GM21619 (cell line): ENCODE data around the gene AFAP1.

Source experiments
- ATAC-seq: cut with Tn5 transposase; IDR thresholded peaks from one replicate; pipeline ENCODE4 v1.9.1; 2021; ENCODE audit not compliant: unreplicated experiment

The AFAP1 gene

DNA sequence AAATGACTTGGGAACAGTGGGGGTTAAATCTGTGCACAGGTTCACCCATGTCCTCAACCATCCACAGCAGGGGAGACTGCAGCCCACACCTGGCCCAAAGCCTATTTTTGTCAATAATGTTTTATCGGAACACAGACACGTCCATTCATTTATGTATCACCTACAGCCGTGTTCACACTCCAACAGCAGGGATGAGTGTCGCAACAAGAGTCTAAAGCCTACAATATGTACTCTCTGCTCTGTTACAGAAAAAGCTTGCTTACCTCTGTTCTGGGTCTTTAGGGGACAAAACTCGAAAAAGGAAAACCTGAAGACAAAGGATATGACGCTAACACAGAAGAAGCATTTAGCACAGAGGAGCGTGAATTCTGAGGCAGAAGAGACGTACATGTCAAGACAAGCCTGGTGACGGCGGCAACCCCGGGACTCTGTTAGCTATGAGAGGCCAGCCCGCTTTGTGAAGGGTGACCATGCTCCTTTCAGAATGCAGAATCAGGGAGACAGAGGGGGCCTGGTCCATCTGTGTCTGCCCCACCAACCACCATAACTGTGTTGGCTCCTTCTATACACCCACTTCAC lies 45.5 kb downstream of the AFAP1 start:
- ATAC-seq, result no peak

DNA sequence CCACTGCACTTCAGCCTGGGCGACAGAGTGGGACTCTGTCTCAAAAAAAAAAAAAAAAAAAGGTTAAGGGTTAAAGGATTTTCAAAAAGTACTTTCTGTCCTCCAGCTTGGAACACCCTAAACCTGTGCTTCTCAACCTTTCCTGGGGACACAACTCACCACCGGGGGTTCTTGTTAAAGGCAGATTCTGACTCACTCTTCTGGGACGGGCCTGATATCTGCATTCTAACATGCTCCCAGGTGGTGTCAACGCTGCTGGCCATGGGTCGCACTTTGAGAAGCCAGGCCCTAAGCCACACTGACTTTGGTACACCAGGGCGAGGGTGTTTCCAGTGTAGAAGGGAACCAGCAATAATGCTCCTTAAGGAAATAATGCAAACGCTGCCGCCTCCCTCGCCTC lies 46.1 kb downstream of the AFAP1 start:
- ATAC-seq, result no peak

DNA sequence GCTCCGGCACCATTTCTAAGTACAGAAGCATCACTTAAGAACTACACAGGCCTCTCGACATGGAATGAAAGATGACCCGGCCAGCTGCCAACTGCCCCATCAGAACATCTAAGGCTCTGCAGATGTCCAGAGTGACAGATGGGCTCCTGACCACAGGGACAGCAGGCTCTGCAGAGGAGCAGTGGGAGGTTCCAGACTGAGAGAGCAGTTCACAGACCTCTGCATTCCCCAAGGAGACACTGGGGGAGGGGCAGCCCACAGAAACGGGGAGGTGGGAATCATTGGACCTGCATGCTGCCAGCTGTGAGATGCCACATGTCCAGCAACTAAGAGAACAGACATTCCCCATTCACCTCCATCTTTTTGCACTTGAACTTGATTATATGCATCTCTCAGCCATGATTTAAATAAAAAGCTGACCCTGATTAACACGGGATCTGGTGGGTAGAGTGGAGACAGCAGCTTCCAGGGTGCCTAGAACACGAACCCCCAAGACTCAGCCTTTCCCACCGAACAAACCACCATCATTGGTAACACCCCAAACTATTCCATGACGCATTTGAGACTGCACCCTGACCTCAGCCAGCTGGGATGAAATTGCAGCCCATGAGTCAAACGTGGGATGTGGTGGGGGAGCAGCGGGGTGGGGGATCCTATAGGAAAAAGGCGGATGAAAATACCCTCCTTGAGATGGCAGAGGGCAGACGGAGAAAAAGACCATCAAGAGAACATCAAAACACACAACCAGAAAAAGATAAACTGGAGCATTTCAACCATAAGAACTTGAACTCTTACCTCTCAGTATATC lies 47.2 kb downstream of the AFAP1 start:
- ATAC-seq, result no peak

DNA sequence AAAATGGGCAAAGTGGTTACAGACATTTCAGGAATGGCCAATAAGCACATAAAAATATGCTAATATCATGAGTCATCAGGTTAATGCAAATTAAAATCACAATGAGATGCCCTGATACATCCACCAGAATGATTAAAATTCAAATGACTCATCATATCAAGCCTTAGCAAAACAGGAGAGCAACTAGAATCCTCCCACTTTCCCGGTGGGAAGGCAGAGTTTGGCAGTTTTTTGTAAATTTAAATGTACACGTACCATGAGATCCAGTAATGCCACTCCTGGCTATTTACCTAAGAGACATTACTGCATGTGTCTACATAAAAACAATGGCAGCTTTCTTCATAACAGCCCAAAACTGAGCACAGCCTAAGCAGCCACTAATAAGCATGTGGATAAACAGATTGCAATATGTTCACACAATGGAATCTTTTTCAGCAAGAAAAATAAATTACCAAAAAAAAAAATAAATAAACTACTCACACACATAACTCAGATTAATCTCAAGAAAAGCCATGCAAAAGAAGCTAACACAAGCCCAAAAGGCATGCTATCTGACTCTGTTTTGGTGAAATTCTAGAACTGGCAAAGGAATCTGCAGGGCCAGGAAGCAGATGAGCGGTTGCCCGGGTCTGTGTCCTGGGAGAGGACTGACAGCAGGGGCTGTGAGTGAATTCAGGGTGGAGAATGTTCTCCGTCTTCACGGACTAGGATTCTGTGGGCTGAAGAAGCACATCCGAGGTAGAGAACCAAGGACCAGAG lies 48.8 kb downstream of the AFAP1 start:
- no peak for ATAC-seq

DNA sequence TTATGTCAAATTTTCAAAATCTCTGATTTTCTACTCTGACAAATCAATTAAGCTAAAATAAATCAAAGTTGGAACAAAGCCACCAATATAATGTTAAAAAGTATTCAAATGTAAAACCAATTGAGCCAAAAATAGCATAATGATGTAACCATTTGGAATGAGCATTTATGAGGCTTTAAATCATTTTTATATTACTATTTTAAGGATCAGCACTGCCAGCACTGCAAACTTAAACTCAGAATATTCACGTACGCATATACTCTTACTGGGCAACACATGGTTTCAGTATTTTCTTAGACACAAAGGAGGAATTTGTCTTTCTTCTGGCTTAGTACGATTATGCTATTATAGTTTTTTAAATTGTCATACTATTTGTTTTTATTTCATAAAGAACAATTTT lies 52.2 kb downstream of the AFAP1 start:
- ATAC-seq, result no peak

DNA sequence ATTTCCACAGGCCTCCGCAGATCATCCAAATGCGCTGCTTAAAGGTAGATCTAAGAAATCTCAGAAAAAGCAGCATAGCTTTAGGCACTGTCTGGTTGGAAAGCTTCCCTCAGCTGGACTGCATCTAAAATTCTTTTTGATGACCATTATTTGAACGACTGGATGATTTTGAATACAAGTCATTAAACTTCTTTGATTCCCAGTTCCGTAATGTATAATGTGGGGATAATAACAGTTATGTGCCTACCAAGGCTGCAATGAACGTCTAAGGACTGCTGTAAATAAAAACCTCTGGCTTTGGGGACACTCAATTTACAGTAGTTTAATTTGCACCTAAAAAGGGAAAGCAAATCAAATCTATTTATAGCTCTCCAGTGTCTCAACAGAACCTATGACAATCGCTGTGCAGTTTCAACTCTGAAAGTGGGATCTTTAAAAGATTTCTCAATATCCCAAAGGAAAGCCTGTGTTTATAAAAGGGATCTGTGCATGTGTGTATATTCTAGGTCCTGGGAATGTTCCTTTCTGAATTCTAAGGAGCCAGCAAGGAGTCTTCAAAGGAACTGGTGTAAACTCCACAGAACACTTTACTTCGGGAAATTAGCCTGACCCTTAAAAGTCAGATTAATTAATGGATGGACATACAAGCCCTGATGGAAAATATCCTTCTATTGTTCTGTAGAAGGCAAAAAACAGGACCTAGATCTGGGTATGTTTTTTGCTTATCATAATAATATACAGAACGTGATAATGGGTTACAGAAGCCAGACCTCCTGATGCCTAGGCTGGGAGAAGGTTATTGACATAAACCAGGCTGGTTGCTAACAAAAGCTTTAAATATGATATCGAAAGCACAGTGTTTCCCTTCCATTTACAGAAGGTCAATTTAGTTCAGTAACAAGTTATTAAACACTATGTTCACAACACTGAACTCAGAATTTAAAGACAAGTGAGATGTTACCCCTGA lies 53.4 kb downstream of the AFAP1 start:
- ATAC-seq, result no peak

DNA sequence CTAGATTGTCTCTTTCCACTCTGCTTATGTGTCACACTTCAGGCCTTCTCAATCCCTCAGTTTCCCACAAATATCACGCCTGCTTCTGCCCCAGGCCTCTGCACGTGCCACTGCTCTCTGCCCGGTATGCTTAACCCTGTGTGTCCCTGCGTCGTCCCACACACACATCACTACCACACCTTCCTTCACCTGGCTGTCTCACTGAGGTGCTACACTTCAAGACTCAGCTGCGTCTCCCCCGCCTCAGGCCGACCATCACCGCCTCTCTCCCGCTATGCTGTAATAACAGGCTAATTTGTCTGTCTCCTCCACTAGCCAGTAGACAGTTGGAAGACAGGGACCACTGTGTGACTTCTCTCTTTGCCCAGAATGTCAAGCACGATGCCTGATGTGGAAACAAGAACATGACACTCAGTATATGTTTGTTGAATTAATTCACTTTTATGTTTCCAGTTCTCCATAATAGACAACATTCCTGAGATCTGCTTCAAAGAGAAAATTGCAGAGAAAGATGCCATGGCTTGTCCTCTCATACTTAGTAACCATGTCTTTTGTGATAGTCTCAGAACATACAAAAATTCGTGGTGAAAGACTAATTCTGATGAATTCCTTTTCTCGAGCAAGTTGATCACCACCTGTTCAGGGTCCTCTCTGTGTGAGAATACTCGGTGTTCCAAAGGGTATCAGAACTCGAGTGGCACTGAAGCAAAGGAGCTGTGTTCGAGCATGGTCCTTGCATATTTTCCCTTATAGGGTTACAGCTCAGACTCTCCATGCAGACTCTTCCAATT lies 54.2 kb downstream of the AFAP1 start:
- no peak for ATAC-seq

DNA sequence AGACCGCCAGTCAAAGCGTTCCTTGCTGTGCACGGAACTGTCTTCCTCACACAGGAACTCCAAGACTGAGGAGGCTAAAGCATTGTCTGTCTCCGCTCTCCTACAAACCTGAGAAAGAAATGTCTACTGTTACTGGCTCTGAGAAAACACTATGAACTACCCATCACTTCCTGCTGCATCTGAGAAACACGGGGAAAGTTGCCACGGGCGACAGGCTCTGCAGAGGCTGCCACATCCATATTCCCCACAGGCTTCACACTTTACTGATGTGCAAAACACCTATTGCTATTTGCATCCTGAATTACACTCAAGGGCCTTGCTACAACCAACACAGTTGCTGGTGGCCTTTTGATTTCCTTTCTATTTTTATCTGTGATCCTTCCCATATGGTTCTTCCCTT lies 59.0 kb downstream of the AFAP1 start:
- no peak for ATAC-seq

DNA sequence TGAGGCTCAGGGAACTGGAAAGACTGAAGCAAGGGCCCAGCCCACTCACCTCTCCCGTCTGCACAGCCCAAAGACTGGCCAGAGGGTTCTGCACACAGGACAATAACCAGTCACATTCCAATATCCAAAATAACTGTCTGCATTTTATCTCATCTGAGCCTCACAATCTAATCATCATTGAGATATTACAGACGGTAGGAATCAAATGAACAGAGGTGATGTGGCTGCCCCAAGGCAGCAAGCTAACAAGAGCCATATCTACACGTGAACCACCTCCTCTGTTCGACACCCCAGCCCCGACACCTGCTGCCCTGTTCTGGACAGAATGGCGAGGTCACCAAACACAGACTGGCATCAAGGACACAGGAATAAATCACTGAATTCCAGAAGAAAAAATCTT lies 60.5 kb downstream of the AFAP1 start:
- no peak for ATAC-seq

DNA sequence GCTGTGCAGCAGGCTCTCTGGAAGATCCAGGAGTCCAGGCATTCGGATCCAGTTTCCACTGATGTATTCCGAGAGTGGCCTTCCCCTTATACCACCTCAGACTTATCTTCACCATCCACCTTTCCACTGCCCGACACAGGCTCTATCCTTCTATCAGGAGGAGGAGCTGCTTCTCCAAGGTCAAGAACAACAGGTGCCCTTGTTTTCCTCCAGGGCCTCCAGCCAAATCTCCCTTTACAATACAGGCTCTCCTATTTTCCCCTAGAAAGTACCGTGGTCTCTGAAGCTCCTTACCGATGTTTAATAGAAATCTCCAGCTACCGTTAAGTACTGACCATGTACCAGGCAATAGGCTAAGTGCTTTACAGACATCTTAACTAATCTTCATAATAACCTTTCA lies 61.3 kb downstream of the AFAP1 start:
- no peak for ATAC-seq

DNA sequence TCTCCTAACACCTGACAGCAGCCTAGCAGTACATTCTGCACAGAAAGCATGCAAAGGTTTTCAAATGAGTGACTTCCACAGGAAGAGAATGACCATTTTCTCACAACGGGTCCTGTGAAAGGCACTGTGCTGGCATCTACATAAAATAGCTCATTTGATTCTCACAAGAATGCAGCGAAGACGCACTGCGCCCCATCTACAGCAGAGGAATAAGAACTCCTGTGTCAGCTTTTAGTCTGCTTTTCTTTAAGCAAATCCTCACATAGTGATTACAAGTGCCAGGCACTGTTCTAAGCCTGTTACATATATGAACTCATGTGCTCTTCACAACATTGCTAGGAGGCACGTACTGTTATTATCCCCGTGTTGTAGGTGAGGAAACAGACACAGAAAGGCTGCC lies 62.5 kb downstream of the AFAP1 start:
- ATAC-seq, result no peak

DNA sequence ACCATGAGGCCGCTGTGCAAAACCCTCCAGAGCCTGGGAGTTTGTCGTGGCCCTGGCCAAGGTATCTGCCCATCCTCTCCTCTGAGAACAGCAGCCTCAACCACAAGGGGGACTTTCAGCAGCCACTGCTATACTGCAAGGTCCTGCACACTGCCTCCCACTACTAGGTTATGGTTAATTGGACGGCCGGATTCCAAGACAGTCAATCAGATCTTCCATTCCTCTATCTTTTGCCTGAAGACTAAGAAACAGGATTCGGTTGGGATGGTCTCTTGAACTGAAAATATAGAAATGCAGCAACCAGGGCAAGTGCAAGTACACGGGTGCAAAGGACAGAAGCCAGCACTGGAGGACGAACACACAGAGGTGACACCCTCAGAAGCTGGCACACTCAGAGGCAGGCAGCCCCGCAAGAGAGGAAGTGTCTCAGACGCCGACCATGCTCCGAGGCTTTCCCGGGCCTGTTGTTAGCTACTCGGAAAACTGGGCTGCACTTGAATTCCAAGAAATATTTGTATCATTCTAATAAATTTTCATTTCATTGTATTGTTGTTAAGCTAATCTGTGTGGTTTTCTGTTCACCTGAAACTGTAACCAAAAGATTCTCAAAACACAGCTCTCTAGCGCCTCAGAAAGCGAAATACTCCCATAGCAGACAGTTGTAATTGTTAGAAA lies 63.3 kb downstream of the AFAP1 start:
- no peak for ATAC-seq

DNA sequence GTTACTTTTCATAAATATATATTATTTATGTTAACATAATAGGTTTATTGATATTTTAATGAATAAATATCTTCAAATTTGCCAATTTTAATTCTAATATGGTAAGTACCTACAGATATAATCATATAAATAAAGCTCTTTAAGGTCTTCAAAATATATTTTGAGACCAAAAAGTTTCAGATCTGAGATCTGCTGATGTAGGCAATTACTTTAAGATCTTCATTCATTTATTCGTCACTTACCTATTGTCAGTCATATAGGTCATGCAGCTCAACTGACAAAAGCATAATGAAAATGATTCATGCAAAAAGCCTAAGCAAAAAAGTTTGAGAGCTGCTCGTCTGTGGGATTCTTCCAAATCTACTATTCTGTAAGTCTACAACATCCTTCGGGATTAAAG lies 64.8 kb downstream of the AFAP1 start:
- no peak for ATAC-seq

DNA sequence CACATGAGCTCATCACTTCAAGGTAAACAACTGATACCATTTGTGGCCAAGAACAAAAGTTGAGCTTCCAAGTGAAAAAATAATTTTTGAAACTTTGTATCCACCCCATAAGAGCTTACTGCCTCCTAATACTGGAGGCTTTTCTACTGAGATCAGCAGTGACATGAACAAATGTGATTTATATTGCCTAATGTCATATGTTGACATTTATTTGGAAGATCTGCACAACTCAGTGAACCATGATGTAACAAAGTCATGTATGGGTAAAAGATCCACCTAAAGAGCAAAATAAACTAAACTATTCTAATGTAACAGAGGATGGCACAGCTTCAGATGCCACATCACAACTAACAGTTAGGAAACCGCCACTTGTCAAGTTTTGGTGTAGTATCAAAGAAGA lies 65.8 kb downstream of the AFAP1 start:
- no peak for ATAC-seq

DNA sequence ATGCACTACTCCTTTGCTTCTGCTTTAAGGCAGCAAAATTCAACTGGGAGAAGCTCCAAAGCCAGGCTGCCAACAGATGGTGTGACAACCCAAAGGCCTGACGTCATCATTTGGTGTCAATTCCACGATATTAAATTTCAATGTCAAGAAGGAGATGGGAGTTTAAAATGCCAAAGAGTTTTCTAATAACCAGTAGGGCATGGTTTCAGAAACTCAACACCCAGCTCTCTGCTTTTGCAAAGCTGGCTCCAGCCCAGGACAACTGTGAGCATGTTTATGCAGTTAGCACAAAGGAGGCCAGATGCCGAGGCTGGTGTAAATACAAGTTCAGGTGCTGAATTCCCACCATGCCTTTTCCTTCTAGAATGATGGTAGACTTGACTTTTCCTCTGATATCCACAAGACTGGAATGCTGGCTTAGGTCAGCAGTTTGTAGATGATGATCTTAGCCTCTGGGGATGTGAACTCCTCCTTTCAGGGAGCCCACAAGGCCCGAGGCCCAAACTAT lies 67.3 kb downstream of the AFAP1 start:
- ATAC-seq, result no peak

DNA sequence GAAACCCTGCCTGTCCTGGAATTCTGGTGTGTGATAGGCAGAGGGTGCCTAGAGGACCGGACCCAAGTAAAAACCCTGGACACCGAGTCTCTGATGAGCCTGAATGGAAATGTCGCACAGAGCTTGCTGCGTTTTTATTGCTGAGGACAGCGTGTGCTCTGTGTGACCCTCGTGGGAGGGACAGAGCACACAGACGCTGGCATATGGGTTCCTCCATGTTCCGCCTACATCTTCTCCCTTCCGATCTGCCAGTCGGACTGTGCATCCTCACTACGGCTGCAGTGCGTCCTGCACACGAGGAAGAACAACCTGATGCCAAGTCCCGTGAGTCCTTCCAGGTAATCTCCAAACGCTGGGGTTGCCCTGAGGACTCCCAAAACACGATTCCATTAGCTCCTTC lies 68.3 kb downstream of the AFAP1 start:
- ATAC-seq, result no peak

DNA sequence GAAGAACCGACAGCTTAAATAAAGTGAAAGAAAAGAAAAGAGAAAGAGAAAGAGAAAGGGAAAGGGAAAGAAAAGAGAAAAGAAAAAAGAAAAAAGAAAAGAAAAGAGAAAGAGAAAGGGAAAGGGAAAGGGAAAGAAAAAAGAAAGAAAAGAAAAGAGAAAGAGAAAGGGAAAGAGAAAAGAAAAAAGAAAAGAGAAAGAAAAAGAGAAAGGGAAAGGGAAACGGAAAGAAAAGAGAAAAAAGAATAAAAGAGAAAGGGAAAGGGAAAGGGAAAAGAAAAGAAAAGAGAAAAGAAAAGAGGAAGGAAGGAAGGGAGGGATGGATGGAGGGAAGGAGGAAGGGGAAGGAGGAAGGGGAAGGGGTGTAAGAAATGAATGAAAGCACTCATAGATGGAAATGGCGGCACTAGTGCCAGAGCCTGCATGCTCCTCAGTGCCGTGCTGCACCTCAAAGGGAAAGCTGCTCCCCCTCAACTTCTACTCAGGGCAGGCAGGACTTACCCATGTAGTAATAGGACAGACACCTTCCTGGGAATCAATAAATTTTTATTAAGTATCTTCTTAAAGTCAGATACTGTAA lies 70.7 kb downstream of the AFAP1 start:
- no peak for ATAC-seq

DNA sequence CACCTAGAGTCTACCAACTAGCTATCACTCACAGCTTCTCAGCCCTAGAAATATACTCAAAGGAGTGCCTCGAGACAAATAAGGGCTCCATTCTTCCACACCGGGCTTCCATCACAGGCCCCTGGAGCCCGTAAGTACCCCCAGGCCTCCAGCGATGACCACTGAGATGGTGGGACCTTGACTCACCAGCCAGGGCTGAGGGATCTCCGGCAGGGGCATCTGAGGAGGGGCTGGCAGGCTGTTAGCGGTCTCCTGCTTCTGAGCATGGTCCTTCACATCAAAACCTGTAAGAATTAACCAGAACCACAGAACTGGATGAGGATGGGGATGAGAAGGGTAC lies 71.3 kb downstream of the AFAP1 start:
- no peak for ATAC-seq

DNA sequence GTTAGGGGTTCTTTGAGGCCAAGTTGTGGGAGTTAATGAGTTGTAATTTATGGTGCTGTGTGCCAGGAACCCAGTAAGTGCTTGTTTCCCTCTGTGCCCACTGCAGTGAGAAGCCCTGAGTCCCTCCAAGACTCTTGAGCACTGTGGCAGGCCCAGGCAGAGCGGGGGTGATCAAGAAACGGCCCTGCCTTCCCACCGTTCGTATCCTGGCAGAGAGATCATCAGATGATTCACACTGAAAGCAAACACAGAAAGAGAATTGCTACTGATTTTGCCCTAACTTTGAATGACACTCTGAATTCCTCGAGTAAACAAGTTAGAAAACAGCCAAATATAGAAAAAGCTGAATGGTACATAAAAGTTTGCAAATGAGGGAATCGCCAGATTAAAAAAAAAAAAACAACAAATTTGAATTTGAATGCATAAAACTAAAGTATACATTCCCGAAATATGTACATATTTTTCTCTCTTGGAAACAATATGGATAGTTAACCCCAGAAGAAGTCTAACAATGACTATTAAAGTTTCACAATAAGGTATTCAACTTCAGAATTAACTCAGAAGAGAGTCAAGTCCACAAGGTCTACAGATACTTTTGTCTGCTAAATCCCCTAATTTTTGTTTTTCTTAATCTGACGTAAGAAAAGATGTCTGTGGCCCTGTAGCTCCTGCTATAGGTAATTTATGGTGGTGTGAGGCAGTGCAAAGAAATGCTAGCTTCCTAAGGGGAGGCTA lies 71.8 kb downstream of the AFAP1 start:
- no peak for ATAC-seq
